ENCODE measurements around the gene GSKIP. TPM values are rescaled to one million over a fixed set of nuclear protein-coding genes. Genes with fewer than 3 reads are reported as not detected.

Gene GSKIP
- total RNA-seq, 4 donors from 2014 or later: 11.0 to 58.3 (median 23.0) TPM

- WGBS, 2 donors (ENCODE audit: low coverage in 1 of 2): 17% methylated on average over 2 of the region's 2 CpGs; no CpG with 5 or more reads in 1 of the 2 donors
- ATAC-seq: no peak
- H3K36me3 ChIP-seq: no peaks in the 10 kb centered on the region
- peaks cover 0 to 15% (median 0%) of the 10 kb centered on the region in 3 donors for H3K4me1 ChIP-seq
- no peaks in the 10 kb centered on the region for H3K9me3 ChIP-seq
- TF ChIP-seq POLR2A (IDR thresholded peaks at IDR 0.05): no peak
- no peak for TF ChIP-seq POLR2AphosphoS5 (IDR thresholded peaks at IDR 0.05)
- TF ChIP-seq, protein P1, sequence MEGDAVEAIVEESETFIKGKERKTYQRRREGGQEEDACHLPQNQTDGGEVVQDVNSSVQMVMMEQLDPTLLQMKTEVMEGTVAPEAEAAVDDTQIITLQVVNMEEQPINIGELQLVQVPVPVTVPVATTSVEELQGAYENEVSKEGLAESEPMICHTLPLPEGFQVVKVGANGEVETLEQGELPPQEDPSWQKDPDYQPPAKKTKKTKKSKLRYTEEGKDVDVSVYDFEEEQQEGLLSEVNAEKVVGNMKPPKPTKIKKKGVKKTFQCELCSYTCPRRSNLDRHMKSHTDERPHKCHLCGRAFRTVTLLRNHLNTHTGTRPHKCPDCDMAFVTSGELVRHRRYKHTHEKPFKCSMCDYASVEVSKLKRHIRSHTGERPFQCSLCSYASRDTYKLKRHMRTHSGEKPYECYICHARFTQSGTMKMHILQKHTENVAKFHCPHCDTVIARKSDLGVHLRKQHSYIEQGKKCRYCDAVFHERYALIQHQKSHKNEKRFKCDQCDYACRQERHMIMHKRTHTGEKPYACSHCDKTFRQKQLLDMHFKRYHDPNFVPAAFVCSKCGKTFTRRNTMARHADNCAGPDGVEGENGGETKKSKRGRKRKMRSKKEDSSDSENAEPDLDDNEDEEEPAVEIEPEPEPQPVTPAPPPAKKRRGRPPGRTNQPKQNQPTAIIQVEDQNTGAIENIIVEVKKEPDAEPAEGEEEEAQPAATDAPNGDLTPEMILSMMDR (IDR thresholded peaks at IDR 0.05): no peak
- no peak for TF ChIP-seq EP300 (IDR thresholded peaks at IDR 0.05)
- no peak overlapping the region for H3K27ac ChIP-seq
- no peak overlapping the region for H3K4me3 ChIP-seq
- no peaks in the 10 kb centered on the region for H3K27me3 ChIP-seq
Measured at GRCh38 chr14:96352708-96353107, 10.6 kb upstream of the GSKIP start.

- Histone ChIP-seq H3K4me3 (no peak overlapping the region), H3K27me3 (no peaks in the 10 kb centered on the region), H3K27ac (no peak overlapping the region), H3K4me1 (peaks cover 0 to 15% (median 0%) of the 10 kb centered on the region in 3 donors), H3K36me3 (no peaks in the 10 kb centered on the region), H3K9me3 (no peaks in the 10 kb centered on the region)
- no peak for TF ChIP-seq EP300 (IDR thresholded peaks at IDR 0.05)
- no peak for TF ChIP-seq POLR2A (IDR thresholded peaks at IDR 0.05)
- TF ChIP-seq, protein P1 (IDR thresholded peaks at IDR 0.05): no peak
- no peak for TF ChIP-seq POLR2AphosphoS5 (IDR thresholded peaks at IDR 0.05)
- no peak for ATAC-seq
- WGBS, 2 donors (ENCODE audit: low coverage in 1 of 2): 94 to 98% methylated on average over 3 to 4 of the region's 4 CpGs
Measured at GRCh38 chr14:96354246-96354645, 9.1 kb upstream of the GSKIP start.

DNA sequence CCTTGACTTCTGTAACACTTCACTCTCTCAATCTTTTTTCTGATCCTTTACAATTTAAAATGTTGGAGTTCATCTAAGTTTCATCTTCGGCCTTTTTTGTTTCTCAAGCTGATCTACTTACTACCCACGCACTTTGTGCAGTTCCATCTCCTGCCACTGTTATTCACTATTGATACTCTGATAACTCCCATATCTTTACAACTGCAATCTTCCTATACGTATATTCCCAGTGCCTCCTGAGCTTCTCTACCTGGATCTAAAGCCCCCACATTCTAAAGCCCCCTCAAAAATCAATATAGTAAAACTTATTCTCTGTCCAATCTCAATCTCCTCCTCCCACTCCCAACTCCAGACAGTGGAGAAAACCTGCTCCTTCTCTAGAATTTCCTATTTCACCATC, 6.1 kb upstream of the GSKIP start:
- Histone ChIP-seq H3K9me3 (no peaks in the 10 kb centered on the region), H3K27ac (no peak overlapping the region), H3K4me1 (peaks cover 7 to 39% (median 8%) of the 10 kb centered on the region in 3 donors), H3K27me3 (no peaks in the 10 kb centered on the region), H3K36me3 (no peaks in the 10 kb centered on the region), H3K4me3 (no peak overlapping the region)
- TF ChIP-seq, protein P1 (IDR thresholded peaks at IDR 0.05): no peak
- TF ChIP-seq EP300 (IDR thresholded peaks at IDR 0.05): no peak
- TF ChIP-seq POLR2AphosphoS5 (IDR thresholded peaks at IDR 0.05): no peak
- TF ChIP-seq POLR2A (IDR thresholded peaks at IDR 0.05): no peak
- 91 to 100% methylated on average over 3 of the region's 3 CpGs for WGBS, 2 donors (ENCODE audit: low coverage in 1 of 2)
- no peak for ATAC-seq

DNA sequence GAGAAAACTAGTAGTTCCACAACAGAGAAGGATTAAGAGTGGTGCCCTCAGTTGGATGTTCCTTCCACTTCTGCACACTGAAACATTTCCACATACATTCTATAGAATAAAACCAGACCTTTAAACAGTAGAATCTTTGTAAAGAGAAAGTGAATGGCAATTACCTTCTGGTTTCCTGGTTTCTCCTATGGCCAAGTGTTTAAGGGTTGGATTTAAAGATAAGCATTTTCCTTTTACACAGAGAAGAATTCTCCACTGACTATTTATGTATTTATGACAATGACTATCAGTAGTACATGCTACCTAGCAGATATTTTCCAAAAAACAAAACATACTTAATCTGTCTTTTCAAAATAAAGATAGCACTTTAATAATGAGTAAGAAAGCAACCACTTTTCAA, 3.4 kb upstream of the GSKIP start:
- Histone ChIP-seq H3K9me3 (no peaks in the 10 kb centered on the region), H3K27ac (no peak overlapping the region), H3K4me1 (peaks cover 7 to 42% (median 11%) of the 10 kb centered on the region in 3 donors), H3K4me3 (no peak overlapping the region), H3K36me3 (no peaks in the 10 kb centered on the region), H3K27me3 (no peaks in the 10 kb centered on the region)
- TF ChIP-seq POLR2A (IDR thresholded peaks at IDR 0.05): no peak
- TF ChIP-seq, protein P1 (IDR thresholded peaks at IDR 0.05): no peak
- no peak for TF ChIP-seq POLR2AphosphoS5 (IDR thresholded peaks at IDR 0.05)
- TF ChIP-seq EP300 (IDR thresholded peaks at IDR 0.05): no peak
- no peak for ATAC-seq

- Histone ChIP-seq H3K27ac (peak overlapping the region; percentile 88 to 99 (median 92)), H3K27me3 (no peaks in the 10 kb centered on the region), H3K4me1 (peaks cover 7 to 43% (median 11%) of the 10 kb centered on the region in 3 donors), H3K9me3 (no peaks in the 10 kb centered on the region), H3K4me3 (peak overlapping the region; percentile 78 to 81), H3K36me3 (no peaks in the 10 kb centered on the region)
- peak; percentile 42 for TF ChIP-seq POLR2AphosphoS5 (IDR thresholded peaks at IDR 0.05)
- TF ChIP-seq, protein P1 (IDR thresholded peaks at IDR 0.05): no peak
- no peak for ATAC-seq
- 1% methylated on average over 7 to 14 of the region's 27 CpGs for WGBS, 2 donors (ENCODE audit: low coverage in 1 of 2)
Measured at GRCh38 chr14:96362071-96362964, 1.0 kb upstream of the GSKIP start.
